ENCODE data around the gene UGT2B28.
"Not testable (repeated sequence)": the region's sequence is repeated elsewhere in the genome, so short reads cannot be mapped to it uniquely, and the experiment has no call there.

The UGT2B28 gene

GRCh38 chr4:69280081-69280480 lies at the start of gene UGT2B28:
TSS of gene UGT2B28 (plus strand) at chr4:69280475. CDS start at chr4:69280501, 26 bp downstream.
- DNase-seq (ENCODE audit: low read depth): not testable (repeated sequence)

- DNase-seq (ENCODE audit: low read depth): no peak
Observed at GRCh38 chr4:69239092-69239491, 41.2 kb upstream of the UGT2B28 start.

- no peak for DNase-seq (ENCODE audit: low read depth)
Observed at GRCh38 chr4:69239557-69240168, 40.6 kb upstream of the UGT2B28 start.

GRCh38 chr4:69240787-69241186 lies 39.5 kb upstream of the UGT2B28 start:
- not testable (repeated sequence) for DNase-seq (ENCODE audit: low read depth)

DNA sequence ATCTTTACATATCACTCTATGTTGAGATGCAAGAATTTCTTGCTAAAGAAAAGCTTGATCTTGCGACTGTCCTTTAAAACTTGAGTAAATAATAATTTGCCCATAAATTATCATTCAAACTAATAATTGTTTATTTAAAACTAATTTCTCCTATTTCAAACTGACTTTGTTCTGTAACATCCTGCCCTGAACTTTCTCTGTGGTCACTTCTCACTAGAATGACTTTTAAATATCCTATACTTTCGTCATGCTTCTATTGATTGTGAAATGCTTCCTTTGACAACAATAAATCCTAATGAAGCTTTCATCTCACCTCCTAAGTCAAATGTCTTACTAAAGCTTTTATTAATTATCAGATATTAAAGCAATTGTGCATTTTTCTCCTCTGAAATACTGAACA lies 38.5 kb upstream of the UGT2B28 start:
- not testable (repeated sequence) for DNase-seq (ENCODE audit: low read depth)

DNA sequence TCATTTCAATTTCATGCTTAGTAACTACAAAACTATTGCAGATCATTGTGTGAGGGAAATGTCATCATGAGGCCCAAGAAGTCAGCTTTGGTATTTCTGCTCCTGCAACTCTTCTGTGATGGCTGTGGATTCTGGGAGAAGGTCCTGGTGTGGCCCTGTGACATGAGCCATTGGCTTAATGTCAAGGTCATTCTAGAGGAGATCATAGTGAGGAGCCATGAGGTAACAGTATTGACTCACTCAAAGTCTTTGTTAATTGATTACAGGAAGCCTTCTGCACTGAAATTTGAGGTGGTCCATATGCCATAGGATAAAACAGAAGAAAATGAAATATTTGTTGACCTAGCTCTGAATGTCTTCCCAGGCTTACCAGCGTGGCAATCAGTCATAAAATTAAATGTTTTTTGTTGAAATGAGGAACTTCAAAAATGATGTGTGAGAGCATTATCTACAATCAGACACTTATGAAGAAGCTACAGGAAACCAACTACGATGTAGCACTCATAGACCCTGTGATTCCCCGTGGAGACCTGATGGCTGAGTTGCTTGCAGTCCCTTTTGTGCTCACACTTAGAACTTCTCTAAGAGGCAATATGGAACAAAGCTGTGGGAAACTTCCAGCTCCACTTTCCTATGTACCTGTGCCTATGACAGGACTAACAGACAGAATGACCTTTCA lies 37.6 kb upstream of the UGT2B28 start:
- not testable (repeated sequence) for DNase-seq (ENCODE audit: low read depth)

- not testable (repeated sequence) for DNase-seq (ENCODE audit: low read depth)
Observed at GRCh38 chr4:69250884-69251283, 29.4 kb upstream of the UGT2B28 start.

DNA sequence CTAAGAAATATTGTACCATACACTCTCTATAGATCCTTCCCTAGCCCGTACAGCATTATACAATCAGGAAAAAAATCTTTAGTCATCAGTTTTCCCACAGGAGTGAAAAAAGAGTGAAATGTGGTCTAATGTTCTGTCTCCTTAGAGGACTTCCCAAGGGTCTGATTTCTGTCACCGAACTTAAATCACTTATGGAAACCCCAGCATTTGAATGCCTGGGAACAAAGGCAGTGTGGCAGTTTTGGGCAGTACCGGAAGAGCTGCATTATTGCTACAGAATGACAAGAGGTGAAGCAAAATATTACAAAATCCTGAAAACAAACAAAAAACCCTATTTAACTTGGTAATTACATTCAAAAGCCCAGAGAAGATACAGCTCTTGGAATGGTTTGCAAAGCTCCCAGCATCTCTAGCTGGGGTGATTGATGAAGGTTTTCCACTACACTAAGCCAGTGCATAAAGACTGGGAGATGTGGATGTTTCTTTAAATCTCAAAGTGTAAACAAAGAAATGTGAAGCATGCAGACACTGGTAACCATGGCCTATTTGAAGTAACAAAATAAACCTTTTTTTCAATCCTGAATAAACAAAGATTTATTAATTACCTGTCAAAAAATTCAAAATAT lies 27.0 kb upstream of the UGT2B28 start:
- DNase-seq (ENCODE audit: low read depth): not testable (repeated sequence)

GRCh38 chr4:69268612-69269011 lies 11.7 kb upstream of the UGT2B28 start:
- not testable (repeated sequence) for DNase-seq (ENCODE audit: low read depth)

DNA sequence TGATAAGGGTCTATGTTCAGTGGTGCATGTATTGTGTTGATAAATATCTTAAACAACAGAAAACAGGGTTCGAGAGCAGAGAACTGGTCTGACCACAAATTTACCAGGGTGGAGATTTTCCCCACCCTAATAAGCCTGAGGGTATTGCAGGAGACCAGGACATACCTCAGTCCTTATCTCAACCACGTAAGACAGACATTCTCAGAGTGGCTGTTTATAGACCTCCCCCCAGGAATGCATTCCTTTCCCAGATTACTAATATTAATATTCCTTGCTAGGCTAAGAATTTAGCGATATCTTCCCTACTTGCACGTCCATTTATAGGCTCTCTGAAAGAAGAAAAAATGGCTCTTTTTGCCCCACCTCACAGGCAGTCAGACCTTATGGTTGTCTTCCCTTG lies 16.1 kb downstream of the UGT2B28 start:
- DNase-seq (ENCODE audit: low read depth): not testable (repeated sequence)

DNA sequence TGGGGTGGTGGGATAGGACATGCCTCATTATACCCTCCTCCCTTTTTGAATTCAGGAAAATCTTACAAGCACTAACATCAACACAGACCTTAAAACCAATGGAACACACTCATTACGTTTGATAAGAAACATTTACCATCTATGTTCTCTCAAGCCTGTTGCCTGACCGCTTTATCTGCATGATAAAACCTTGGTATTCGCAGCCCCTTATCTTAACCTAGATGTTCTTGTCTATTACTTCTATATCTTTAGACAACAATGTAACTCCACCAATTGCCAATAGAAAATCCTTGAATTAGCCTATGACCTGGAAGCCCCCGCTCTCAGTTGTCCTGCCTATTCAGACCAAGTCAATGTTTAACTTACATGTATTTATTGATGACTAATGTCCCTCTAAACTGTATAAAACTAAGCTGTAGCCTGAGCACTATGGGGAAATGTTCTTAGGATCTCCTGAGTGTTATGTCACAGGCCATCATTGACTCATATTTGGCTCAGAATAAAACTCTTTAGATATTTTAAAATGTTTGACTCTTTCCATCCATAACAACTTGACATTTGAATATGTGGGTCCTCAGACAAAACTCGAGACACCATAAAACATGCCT lies 28.3 kb downstream of the UGT2B28 start:
- DNase-seq (ENCODE audit: low read depth): not testable (repeated sequence)

GRCh38 chr4:69309549-69310076 lies 29.3 kb downstream of the UGT2B28 start:
- DNase-seq (ENCODE audit: low read depth): not testable (repeated sequence)

DNA sequence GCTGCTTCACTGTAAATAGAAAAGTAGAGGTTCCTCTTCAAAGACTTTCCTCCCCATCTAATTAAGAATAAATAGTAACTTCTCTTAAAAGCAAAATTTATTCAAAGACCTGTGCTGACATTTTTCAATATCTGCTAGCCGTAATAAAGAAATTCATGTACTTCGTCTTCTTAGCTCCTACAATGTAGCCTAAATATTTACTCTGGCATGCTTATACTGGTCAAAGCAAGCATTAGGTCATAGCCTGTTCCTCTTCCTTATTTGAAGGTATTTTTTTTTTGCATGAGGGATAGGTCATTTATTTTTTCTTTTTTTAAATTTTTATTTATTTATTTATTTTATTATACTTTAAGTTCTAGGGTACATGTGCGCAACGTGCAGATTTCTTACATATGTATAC lies 30.0 kb downstream of the UGT2B28 start:
- DNase-seq (ENCODE audit: low read depth): not testable (repeated sequence)

DNA sequence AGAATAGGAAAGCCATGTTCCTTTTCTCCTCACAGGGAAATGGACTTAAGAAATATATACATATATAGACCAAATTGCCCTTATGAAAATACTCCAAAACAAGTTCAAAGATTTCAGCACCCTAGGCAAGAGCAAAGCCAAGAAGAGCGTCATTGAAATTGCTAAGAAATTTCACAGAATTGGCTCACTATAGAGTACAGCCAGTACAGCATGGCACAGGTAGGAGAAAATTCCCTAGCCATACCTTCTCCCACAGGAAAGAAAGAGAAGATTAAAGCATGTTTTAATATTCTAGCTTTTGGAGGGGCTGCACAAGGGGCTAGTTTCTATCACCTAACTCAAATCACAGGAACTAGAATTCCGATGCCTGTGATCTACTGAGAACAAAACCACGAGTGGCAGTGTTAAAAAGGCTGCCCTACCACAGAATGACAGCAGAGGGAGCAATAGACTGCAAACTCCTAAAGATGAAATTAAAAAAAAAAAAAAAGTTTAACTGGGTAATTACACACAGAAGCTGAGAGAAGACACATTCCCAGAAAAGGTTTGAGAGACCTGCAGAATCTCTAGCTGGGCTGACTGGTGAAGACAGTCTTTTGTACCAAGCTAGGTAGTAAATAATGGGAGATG lies 37.5 kb downstream of the UGT2B28 start:
- not testable (repeated sequence) for DNase-seq (ENCODE audit: low read depth)

GRCh38 chr4:69321153-69321729 lies 41.0 kb downstream of the UGT2B28 start:
- DNase-seq (ENCODE audit: low read depth): no peak

- DNase-seq (ENCODE audit: low read depth): no peak
Observed at GRCh38 chr4:69322055-69322454, 41.8 kb downstream of the UGT2B28 start.

DNA sequence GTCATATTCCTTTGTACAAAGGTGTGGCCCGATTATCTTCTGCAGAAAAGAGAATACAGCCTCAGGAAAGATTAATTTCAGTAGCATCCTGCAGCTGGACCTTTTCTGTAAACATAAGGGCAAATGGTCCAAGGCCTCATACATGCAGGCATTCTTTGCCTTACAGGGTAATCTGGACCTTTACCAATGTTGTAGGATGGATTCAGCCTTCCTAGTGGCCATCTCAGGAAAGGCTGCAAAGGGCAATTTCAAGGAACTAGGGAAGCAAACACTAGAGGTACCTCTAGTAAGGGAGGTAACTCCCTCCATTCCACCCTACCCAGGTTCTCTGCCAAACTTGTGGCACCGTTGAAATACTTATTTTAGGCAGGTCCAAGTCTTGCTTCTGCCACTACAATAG lies 43.0 kb downstream of the UGT2B28 start:
- DNase-seq (ENCODE audit: low read depth): no peak

- DNase-seq (ENCODE audit: low read depth): no peak
Observed at GRCh38 chr4:69330345-69331047, 50.2 kb downstream of the UGT2B28 start.

- not testable (repeated sequence) for DNase-seq (ENCODE audit: low read depth)
Observed at GRCh38 chr4:69331304-69331703, 51.0 kb downstream of the UGT2B28 start.

- DNase-seq (ENCODE audit: low read depth): not testable (repeated sequence)
Observed at GRCh38 chr4:69335485-69335884, 55.2 kb downstream of the UGT2B28 start.

- not testable (repeated sequence) for DNase-seq (ENCODE audit: low read depth)
Observed at GRCh38 chr4:69343114-69343513, 62.8 kb downstream of the UGT2B28 start.
